GM13976 (cell line): Measurements from ENCODE around the gene FKBP15.
"Not testable (repeated sequence)": the region's sequence is repeated elsewhere in the genome, so short reads cannot be mapped to it uniquely, and the experiment has no call there.

Experiments
- DNase-seq: peaks from one replicate; pipeline ENCODE4 v3.0.0; 2012; ENCODE audit warnings: low spot score
- in situ Hi-C: fragments of 300-500 bp; cut with MboI; formaldehyde crosslinking; loops from one replicate; pipeline ENCODE4 v1.12.0; 2022; ENCODE audit warnings: low sequenced_read_pairs, mixed read lengths, inconsistent platforms; ENCODE audit not compliant: unreplicated experiment
- TF ChIP-seq, protein P1 (sequence below): IDR thresholded peaks from 2 replicates; pipeline ENCODE4 v1.5.1; 2012; ENCODE audit warnings: borderline replicate concordance, mild to moderate bottlenecking; ENCODE audit not compliant: insufficient read depth; ENCODE audit errors: extremely low read depth, missing control alignments, control extremely low read depth

FKBP15 gene

GRCh38 chr9:113246928-113247327 lies 25.9 kb upstream of the FKBP15 start:
- in situ Hi-C loops = no loop called here
- TF ChIP-seq, protein P1, sequence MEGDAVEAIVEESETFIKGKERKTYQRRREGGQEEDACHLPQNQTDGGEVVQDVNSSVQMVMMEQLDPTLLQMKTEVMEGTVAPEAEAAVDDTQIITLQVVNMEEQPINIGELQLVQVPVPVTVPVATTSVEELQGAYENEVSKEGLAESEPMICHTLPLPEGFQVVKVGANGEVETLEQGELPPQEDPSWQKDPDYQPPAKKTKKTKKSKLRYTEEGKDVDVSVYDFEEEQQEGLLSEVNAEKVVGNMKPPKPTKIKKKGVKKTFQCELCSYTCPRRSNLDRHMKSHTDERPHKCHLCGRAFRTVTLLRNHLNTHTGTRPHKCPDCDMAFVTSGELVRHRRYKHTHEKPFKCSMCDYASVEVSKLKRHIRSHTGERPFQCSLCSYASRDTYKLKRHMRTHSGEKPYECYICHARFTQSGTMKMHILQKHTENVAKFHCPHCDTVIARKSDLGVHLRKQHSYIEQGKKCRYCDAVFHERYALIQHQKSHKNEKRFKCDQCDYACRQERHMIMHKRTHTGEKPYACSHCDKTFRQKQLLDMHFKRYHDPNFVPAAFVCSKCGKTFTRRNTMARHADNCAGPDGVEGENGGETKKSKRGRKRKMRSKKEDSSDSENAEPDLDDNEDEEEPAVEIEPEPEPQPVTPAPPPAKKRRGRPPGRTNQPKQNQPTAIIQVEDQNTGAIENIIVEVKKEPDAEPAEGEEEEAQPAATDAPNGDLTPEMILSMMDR = no peak
- DNase-seq = no peak

- in situ Hi-C loops = no loop called here
- TF ChIP-seq, protein P1 = no peak
- DNase-seq = no peak
Measured at GRCh38 chr9:113245894-113246293, 24.8 kb upstream of the FKBP15 start.

DNA sequence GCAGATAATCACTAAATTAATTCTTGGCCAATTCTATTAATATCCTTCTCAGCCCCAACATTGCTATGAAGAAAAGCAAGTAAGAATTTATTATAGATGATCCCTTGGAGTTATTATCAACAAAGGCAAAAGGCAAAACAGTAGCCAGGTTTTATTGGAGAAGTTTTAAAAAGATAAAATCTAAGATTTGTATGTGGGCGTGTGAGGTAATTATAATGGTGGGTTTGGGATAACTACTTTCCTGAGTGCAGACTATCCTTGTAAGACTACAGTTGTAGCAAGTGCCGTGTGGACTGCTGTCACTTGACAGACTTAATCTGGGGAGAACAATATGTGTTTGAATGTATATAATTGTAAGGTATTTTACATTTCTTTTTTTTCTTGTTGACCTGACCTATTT lies 23.5 kb upstream of the FKBP15 start:
- in situ Hi-C loops = no loop called here
- TF ChIP-seq, protein P1 = no peak
- no peak for DNase-seq

- TF ChIP-seq, protein P1 = no peak
- in situ Hi-C loops = no loop called here
- no peak for DNase-seq
Measured at GRCh38 chr9:113241161-113241560, 20.1 kb upstream of the FKBP15 start.

DNA sequence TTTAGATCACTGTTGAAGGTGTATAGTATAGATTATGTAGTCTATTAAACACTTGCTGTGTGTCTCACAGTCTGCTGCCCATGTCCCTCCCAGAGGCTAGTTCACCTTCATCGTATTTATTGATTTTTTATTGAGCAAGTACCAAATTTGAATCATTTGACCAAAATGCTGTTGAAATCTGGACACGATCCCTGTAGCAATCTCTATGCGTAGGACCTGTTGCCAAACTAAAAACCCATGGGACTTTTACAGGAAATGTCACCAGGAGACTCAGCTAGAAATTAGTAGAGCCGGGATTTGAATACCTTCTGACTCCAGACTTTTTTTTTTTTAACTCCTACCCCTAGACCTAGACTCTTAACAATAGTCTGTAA lies 17.8 kb upstream of the FKBP15 start:
- no peak for DNase-seq
- TF ChIP-seq, protein P1 = no peak
- in situ Hi-C loops = no loop called here

DNA sequence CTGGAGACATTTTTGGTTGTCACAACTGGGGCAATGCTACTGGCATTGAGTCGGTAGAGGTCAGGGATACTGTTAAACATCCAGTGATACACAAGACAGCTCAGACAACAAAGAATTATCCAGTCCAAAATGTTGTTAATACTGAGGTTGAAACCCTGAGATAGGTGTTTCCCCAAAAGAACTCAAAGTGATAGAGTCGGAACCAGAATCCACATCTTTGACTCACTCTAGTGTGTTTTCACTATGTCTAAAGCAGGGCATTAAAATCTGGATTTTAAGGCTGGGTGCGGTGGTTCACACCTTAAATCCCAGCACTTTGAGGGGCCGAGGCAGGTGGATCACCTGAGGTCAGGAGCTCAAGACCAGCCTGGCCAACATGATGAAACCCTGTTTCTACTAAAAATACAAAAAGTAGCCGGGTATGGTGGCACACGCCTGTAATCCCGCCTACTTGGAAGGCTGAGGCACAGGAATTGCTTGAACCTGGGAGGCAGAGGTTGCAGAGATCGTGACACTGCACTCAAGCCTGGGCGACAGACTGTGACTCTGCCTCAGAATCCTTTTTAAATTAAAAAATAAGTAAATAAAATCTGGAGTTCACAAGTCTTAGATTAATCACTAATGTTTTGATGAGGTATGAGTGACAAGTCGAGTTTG lies 17.3 kb upstream of the FKBP15 start:
- no peak for DNase-seq
- in situ Hi-C loops = no loop called here
- TF ChIP-seq, protein P1 = no peak

DNA sequence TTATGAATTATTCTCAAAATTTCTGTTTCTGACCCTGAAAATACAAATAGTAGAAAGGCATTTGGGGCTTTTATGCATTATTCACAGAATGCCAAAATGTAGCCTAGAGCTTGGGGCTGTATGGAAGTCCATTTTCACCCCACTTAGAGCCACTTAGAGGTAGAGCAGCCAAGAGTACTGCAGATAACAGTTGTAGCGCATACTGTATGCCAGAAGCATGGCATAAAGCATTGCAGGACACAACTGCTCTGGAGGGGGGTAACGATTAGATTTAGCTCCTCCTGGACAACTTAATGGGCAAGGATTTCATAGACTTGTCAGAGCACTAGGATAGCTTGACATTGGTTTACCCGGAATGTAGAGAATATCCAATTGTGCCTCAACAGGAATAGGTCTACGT lies 15.9 kb upstream of the FKBP15 start:
- in situ Hi-C loops = no loop called here
- no peak for DNase-seq
- TF ChIP-seq, protein P1 = no peak

DNA sequence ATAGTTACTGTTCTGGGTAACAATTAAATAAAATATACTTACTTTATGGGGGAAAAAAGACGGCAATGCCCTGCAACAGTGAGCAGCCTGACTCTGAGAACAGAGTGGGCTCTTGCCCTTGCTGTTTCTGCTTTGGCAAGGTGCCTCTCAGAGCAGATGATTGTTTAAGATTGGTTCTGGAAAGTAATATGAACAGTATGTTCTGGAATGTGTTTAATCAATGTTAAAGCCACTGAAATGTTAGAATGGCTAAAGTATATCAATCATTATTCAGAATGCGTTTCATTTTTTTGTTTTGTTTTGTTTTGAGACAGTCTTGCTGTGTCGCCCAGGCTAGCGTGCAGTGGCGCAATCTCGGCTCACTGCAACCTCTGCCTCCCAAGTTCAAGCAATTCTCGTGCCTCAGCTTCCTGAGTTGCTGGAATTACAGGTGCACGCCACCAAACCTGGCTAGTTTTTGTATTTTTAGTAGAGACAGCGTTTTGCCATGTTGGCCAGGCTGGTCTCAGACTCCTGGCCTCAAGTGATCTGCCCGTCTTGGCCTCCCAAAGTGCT lies 14.7 kb upstream of the FKBP15 start:
- in situ Hi-C loops, DNase-seq: not testable (repeated sequence)
